Lower leg skin (tissue), 4 donors: ENCODE results near the gene FEZ2. TPM values are rescaled to one million over a fixed set of nuclear protein-coding genes. Genes with fewer than 3 reads are reported as not detected.

Experiments used
- DNase-seq, 2 donors: peaks; one replicate each; pipeline ENCODE4 v3.0.0-alpha.2; 2019; ENCODE audit warnings: low spot score in 2 of 2
- H3K4me3 ChIP-seq: fragments of 200-600 bp; sonication (generic); 2 replicates; pipeline ENCODE4 v1.5.1; 2017; ENCODE audit warnings: mild to moderate bottlenecking, low read depth; ENCODE audit not compliant: poor library complexity, severe bottlenecking
- POLR2A ChIP-seq, 2 donors: fragments of 450-650 bp; IDR thresholded peaks; one replicate each; pipeline ENCODE4 v1.6.1; 2016 to 2017; ENCODE audit warnings: antibody characterized with exemption in 2 of 2, mild to moderate bottlenecking in 1 of 2, moderate library complexity in 1 of 2
- WGBS, 2 donors: methylation state at CpG; one replicate each; pipeline ENCODE4 v1.1.5; 2018; 5-methylcytosine and 5-hydroxymethylcytosine counted together
- intact Hi-C: fragments of 100-400 bp; cut with DNase I; formaldehyde crosslinking; loops from one replicate; pipeline ENCODE4 v1.15.0; 2023; ENCODE audit warnings: low total_unique reads
- total RNA-seq, 4 donors: library from RNA; depleted of rRNA; stranded (reverse); fragments of >200 nt; gene quantifications; one replicate each; pipeline ENCODE4 v1.1.0, GENCODE V29; 2016
- TF ChIP-seq, protein P1 (sequence below), 3 donors: fragments of 450-650 bp; IDR thresholded peaks; one replicate each; pipeline ENCODE4 v1.5.1; 2016; ENCODE audit warnings: antibody characterized with exemption in 3 of 3, mild to moderate bottlenecking in 3 of 3, moderate library complexity in 2 of 3

The FEZ2 gene
- total RNA-seq, 4 donors from 2014 or later = 8.1 to 24.0 (median 19.0) TPM

DNA sequence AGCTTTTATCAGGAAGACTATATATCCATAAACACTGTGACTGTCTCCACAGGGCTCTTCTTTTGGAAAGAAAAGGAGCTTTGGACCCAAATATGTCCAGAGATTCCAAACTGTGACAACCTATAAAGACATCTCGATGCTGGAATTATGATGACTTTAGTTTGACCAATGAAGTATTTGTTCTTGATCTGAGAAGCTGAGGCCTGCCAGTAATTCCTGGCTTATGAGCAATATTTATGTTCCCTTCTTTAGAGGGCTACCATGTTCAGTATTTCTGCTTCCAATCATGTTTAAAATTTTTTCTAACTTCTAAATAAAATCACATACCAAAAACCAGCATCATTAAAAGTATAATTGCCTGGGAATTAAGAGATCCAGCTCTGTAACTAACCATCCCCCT lies 41.1 kb downstream of the FEZ2 start:
- intact Hi-C loops = no loop called here
- WGBS, 2 donors = 71 to 83% methylated on average over 1 of the region's 1 CpG
- TF ChIP-seq, protein P1, sequence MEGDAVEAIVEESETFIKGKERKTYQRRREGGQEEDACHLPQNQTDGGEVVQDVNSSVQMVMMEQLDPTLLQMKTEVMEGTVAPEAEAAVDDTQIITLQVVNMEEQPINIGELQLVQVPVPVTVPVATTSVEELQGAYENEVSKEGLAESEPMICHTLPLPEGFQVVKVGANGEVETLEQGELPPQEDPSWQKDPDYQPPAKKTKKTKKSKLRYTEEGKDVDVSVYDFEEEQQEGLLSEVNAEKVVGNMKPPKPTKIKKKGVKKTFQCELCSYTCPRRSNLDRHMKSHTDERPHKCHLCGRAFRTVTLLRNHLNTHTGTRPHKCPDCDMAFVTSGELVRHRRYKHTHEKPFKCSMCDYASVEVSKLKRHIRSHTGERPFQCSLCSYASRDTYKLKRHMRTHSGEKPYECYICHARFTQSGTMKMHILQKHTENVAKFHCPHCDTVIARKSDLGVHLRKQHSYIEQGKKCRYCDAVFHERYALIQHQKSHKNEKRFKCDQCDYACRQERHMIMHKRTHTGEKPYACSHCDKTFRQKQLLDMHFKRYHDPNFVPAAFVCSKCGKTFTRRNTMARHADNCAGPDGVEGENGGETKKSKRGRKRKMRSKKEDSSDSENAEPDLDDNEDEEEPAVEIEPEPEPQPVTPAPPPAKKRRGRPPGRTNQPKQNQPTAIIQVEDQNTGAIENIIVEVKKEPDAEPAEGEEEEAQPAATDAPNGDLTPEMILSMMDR (IDR thresholded peaks at IDR 0.05) = no peak
- TF ChIP-seq POLR2A (IDR thresholded peaks at IDR 0.05) = no peak
- H3K4me3 ChIP-seq = no peak overlapping the region
- no peak for DNase-seq

DNA sequence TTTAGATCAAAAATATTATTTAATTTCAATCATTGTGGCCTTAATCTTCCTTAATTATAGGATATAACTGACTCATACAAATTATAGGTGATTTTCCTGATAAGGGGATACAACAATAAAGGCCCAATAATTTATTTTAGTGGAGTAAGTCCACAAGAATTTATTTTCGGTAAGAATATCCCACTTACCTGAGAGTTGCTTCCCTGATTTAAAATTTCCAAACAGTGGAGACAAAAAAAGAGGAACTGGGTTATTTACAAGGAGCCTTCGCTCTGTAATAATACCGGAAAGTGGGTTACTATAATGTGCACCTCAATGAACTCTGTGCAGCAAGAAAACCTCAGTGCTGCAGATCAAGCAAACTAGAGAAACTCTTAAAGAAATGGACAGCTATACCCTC lies 42.2 kb downstream of the FEZ2 start:
- no peak overlapping the region for H3K4me3 ChIP-seq
- WGBS, 2 donors = 87 to 90% methylated on average over 3 of the region's 3 CpGs
- intact Hi-C loops = no loop called here
- DNase-seq = no peak
- no peak for TF ChIP-seq POLR2A (IDR thresholded peaks at IDR 0.05)
- TF ChIP-seq, protein P1 (IDR thresholded peaks at IDR 0.05) = no peak

DNA sequence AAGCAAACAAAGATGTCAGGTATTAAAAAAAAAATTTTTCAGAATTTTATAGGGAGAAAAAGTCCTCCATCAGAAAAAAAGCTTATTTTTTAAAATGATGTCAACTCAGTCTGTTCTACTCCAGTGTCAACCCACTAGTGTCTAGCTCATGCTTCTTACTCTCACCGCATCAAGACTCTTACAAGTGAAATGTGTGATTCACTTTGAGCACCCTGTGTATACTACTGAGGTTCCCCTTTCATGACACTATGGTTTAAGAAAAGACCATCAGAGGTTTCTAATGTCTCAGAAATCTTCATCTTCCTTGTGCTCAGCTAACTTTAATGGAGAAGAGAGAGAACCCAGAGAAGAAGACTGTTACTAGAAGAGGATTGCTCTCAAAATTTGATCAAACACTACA lies 43.4 kb downstream of the FEZ2 start:
- intact Hi-C loops = no loop called here
- WGBS, 2 donors = 89 to 97% methylated on average over 1 of the region's 1 CpG
- DNase-seq = no peak
- no peak overlapping the region for H3K4me3 ChIP-seq
- TF ChIP-seq POLR2A (IDR thresholded peaks at IDR 0.05) = no peak
- TF ChIP-seq, protein P1 (IDR thresholded peaks at IDR 0.05) = no peak

DNA sequence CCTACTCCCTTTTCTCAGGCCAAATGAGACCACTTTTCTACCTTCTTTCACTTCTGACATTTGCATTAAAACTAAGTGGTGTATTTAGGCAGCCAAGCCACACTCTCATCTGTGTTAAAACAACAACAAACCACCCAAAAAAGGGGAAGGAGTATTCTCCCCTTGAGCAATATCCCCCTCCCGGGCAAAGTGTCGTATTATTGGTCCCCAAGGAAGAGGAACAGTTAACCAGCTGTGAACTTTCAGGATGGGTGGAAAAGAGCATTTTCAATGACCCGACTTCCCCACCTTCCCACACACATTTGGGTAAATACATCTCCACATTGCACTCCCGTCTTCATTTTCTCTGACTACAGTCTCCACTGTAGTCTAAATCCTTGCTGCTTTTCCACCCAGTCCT lies 44.3 kb downstream of the FEZ2 start:
- DNase-seq = no peak
- intact Hi-C loops = no loop called here
- no peak overlapping the region for H3K4me3 ChIP-seq
- TF ChIP-seq POLR2A (IDR thresholded peaks at IDR 0.05) = no peak
- TF ChIP-seq, protein P1 (IDR thresholded peaks at IDR 0.05) = no peak
- whole genome bisulfite sequencing, 2 donors = 52 to 70% methylated on average over 4 of the region's 4 CpGs

DNA sequence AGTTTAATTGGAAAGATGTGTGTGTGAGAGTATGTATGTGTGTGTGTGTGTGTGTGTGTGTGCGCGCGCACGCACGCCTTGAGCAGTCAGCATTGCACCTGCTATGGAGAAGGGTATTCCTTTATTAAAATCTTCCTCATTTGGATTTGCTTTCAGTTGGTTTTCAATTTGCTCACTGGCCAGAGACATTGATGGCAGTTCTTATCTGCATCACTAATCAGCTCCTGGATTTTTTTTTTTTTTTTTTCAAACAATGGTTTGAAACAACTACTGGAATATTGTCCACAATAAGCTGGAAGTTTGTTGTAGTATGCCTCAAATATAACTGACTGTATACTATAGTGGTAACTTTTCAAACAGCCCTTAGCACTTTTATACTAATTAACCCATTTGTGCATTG lies 48.0 kb downstream of the FEZ2 start:
- intact Hi-C loops = no loop called here

DNA sequence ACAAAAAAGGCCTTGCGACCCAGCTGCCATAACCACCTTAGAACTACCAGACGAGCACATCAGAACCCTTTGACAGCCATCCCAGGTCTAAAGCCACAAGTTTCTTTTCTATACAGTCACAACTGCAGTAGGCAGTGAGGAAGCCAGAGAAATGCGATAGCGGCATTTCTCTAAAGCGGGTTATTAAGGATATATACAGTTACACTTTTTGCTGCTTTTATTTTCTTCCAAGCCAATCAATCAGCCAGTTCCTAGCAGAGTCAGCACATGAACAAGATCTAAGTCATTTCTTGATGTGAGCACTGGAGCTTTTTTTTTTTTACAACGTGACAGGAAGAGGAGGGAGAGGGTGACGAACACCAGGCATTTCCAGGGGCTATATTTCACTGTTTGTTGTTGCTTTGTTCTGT lies 48.8 kb downstream of the FEZ2 start:
- H3K4me3 ChIP-seq = no peak overlapping the region
- intact Hi-C loops = no loop called here
- TF ChIP-seq, protein P1 (IDR thresholded peaks at IDR 0.05) = no peak
- no peak for TF ChIP-seq POLR2A (IDR thresholded peaks at IDR 0.05)
- 71 to 77% methylated on average over 7 of the region's 7 CpGs for WGBS, 2 donors
- DNase-seq = no peak

More for the DNA sequence above, 48.0 kb downstream of the FEZ2 start:
- DNase-seq = no peak
- no peak overlapping the region for H3K4me3 ChIP-seq
- no peak for TF ChIP-seq POLR2A (IDR thresholded peaks at IDR 0.05)
- TF ChIP-seq, protein P1 (IDR thresholded peaks at IDR 0.05) = no peak
- WGBS, 2 donors = 94 to 95% methylated on average over 5 of the region's 5 CpGs
